HCT116 (cell line): ENCODE measurements around the gene VMP1.

ENCODE experiments used
- JUND ChIP-seq: IDR thresholded peaks from 2 replicates; pipeline ENCODE4 v1.6.1; 2012
- POLR2AphosphoS5 ChIP-seq: IDR thresholded peaks from 2 replicates; pipeline ENCODE4 v1.6.1; 2011; ENCODE audit warnings: mild to moderate bottlenecking, low read depth, low read length, moderate library complexity

- TF ChIP-seq POLR2AphosphoS5 (peak; percentile 93), JUND (no peak)
These were observed 132.3 kb downstream of the VMP1 start for GRCh38 chr17:59839651-59840328.
